Heart left ventricle (tissue), 13 donors: ENCODE data around the gene HDX.

Experiments used
- POLR2A ChIP-seq, 2 donors: fragments of 450-650 bp; IDR thresholded peaks; one replicate each; pipeline ENCODE4 v1.6.1; 2017; ENCODE audit warnings: antibody characterized with exemption in 2 of 2, mild to moderate bottlenecking in 2 of 2, moderate library complexity in 2 of 2
- TF ChIP-seq, protein P1 (sequence below), 12 donors: fragments of 200-600 bp; sonication (generic) in 4 of 12; IDR thresholded peaks; one replicate each; pipeline versions ENCODE4 v1.5.0 to v1.8.0; 2018 to 2022; ENCODE audit warnings: antibody characterized with exemption in 12 of 12, mild to moderate bottlenecking in 5 of 12
- donor health status: ischemic (EF 13 %, LVEDD 7.1; RV severe dilation, severe dysfunction).
- donor health status: DM: no; HTN: yes; CAD: no.
- donor health status: DM: no; HTN: no; CAD: no.
- donor health status: ischemic (EF 25% LVEDD 6.9; RV normal size, moderate dysfunction).
- donor health status: ischemic (EF 25% LVEDD 5.7; RV mildly dilated, moderate dysfunction).
- donor health status: ischemic (EF 35%, LVEDD 5.7; RV mildly dilated, moderate dysfunction).
- donor health status: nonischemic (EF 11% LVEDD 7.7; RV severe dilation, severe dysfunction).
- donor health status: DM: yes; HTN: yes; CAD: no.
- donor health status: PGD.
- donor health status: ischemic (EF 29% LVEDD 5.4; RV normal size, mild dysfunction).
- donor health status: nonischemic (EF 23%, LVEDD 6.1; RV moderate dilation, normal function).

DNA sequence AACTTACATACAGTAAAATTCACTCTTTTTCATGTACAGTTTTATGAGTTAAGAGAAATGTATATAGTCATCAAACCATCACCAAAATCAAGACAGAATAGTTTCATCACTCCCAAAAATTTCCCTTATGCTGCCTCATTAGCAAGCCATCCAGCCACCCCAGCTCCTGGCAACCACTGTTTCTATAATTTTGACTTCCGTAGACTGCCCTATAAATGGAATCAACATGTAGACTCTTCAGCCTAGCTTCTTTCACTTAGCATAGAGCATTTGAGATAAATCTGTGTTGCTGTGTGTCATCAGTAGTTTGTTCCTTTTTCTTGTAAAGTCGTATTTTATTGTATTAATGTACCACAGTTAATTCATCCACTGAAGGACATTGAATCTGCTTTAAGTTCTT lies 23.2 kb downstream of the HDX start:
- TF ChIP-seq, protein P1, sequence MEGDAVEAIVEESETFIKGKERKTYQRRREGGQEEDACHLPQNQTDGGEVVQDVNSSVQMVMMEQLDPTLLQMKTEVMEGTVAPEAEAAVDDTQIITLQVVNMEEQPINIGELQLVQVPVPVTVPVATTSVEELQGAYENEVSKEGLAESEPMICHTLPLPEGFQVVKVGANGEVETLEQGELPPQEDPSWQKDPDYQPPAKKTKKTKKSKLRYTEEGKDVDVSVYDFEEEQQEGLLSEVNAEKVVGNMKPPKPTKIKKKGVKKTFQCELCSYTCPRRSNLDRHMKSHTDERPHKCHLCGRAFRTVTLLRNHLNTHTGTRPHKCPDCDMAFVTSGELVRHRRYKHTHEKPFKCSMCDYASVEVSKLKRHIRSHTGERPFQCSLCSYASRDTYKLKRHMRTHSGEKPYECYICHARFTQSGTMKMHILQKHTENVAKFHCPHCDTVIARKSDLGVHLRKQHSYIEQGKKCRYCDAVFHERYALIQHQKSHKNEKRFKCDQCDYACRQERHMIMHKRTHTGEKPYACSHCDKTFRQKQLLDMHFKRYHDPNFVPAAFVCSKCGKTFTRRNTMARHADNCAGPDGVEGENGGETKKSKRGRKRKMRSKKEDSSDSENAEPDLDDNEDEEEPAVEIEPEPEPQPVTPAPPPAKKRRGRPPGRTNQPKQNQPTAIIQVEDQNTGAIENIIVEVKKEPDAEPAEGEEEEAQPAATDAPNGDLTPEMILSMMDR (IDR thresholded peaks at IDR 0.05), result no peak
- no peak for TF ChIP-seq POLR2A (IDR thresholded peaks at IDR 0.05)
